GM12874 (cell line): ENCODE data around the gene FAM149A.

ENCODE experiments used
- TF ChIP-seq, protein P1 (sequence below): IDR thresholded peaks from 2 replicates; pipeline ENCODE4 v1.5.1; 2011; ENCODE audit warnings: low read depth, mild to moderate bottlenecking, control low read depth, low read length, moderate library complexity; ENCODE audit not compliant: insufficient read depth

FAM149A gene

GRCh38 chr4:186104114-186104889, at the start of gene FAM149A:
Gene FAM149A, plus strand, starts transcription at chr4:186104704.
- TF ChIP-seq, protein P1, sequence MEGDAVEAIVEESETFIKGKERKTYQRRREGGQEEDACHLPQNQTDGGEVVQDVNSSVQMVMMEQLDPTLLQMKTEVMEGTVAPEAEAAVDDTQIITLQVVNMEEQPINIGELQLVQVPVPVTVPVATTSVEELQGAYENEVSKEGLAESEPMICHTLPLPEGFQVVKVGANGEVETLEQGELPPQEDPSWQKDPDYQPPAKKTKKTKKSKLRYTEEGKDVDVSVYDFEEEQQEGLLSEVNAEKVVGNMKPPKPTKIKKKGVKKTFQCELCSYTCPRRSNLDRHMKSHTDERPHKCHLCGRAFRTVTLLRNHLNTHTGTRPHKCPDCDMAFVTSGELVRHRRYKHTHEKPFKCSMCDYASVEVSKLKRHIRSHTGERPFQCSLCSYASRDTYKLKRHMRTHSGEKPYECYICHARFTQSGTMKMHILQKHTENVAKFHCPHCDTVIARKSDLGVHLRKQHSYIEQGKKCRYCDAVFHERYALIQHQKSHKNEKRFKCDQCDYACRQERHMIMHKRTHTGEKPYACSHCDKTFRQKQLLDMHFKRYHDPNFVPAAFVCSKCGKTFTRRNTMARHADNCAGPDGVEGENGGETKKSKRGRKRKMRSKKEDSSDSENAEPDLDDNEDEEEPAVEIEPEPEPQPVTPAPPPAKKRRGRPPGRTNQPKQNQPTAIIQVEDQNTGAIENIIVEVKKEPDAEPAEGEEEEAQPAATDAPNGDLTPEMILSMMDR: no peak

GRCh38 chr4:186058253-186058979, 46.1 kb upstream of the FAM149A start:
- TF ChIP-seq, protein P1: no peak

DNA sequence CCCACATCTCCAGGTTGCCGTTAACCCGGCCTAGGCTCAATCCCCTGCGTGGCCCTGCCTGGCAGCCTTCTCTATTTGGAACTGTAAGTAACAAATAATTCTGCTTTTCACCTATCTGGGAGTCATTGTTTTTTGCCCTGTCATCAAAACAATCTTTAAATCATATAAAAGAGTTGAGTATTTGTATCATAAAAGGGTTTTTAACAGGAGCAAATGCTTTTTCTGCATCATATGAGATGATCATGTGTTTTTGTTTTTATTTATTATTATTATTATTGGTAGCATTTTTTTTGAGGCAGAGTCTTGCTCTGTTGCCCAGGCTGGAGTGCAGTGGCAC, 45.6 kb upstream of the FAM149A start:
- TF ChIP-seq, protein P1: no peak

DNA sequence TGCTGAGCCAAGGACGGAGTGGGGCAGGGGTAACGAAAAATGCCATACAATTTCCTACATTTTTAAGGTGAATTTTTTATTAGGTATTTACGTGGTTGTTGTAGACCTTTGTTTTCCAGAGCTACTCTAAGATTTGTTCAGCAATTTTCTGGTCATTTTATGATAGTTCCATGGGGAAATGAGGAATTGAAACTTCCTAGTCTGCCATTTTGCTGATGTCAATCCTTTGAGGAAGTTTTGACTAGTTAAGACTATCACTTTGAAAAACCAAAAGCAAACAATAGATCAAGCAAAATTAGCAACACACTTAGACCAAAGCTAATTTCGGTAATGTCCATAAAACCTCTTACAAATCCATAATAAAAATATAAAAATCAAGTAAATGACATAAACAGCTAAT, 42.6 kb upstream of the FAM149A start:
- TF ChIP-seq, protein P1: no peak

- TF ChIP-seq, protein P1: peak; percentile 32; the same call in 1 of the 2 replicates
These were observed 36.6 kb upstream of the FAM149A start for GRCh38 chr4:186067757-186068385.

- TF ChIP-seq, protein P1: no peak
These were observed 35.7 kb upstream of the FAM149A start, which contains the start of gene TLR3 for GRCh38 chr4:186068581-186069348. Gene TLR3, plus strand, starts transcription at chr4:186069156. Its CDS starts 7,464 bp downstream, at chr4:186076620.
